NCI-H1436 treated with DMSO at 0.1 percent for 48 hours (cell line): ENCODE measurements around the gene C19orf81.
"Not testable (repeated sequence)": the region's sequence is repeated elsewhere in the genome, so short reads cannot be mapped to it uniquely, and the experiment has no call there.

Source experiments
- DNase-seq: peaks from one replicate; lab custom pipeline; 2025; lab: John Stamatoyannopoulos, UW

Gene C19orf81

GRCh38 chr19:50649433-50650391 lies at the start of gene C19orf81:
Gene C19orf81, plus strand, starts transcription at chr19:50649445. Its CDS starts 0 bp downstream, at chr19:50649445.
- no peak for DNase-seq

- DNase-seq = no peak
These were observed 47.7 kb upstream of the C19orf81 start for GRCh38 chr19:50601407-50602088.

- no peak for DNase-seq
These were observed 47.2 kb upstream of the C19orf81 start for GRCh38 chr19:50602089-50602422.

- DNase-seq = no peak
These were observed 46.7 kb upstream of the C19orf81 start for GRCh38 chr19:50602496-50602895.

GRCh38 chr19:50602935-50603334 lies 46.3 kb upstream of the C19orf81 start:
- DNase-seq = no peak

GRCh38 chr19:50604264-50605073 lies 44.8 kb upstream of the C19orf81 start:
- not testable (repeated sequence) for DNase-seq

GRCh38 chr19:50606059-50606836 lies 43.0 kb upstream of the C19orf81 start:
- DNase-seq = not testable (repeated sequence)

GRCh38 chr19:50607388-50607787 lies 41.9 kb upstream of the C19orf81 start:
- no peak for DNase-seq

- no peak for DNase-seq
These were observed 41.1 kb upstream of the C19orf81 start for GRCh38 chr19:50607874-50608785.

- not testable (repeated sequence) for DNase-seq
These were observed 36.5 kb upstream of the C19orf81 start for GRCh38 chr19:50612504-50613404.

- not testable (repeated sequence) for DNase-seq
These were observed 30.9 kb upstream of the C19orf81 start for GRCh38 chr19:50618379-50618778.

- not testable (repeated sequence) for DNase-seq
These were observed 30.1 kb upstream of the C19orf81 start for GRCh38 chr19:50619184-50619583.

GRCh38 chr19:50620394-50620906 lies 28.8 kb upstream of the C19orf81 start:
- DNase-seq = not testable (repeated sequence)

GRCh38 chr19:50624949-50625600 lies 24.2 kb upstream of the C19orf81 start:
- DNase-seq = no peak

- DNase-seq = no peak
These were observed 23.2 kb upstream of the C19orf81 start for GRCh38 chr19:50626011-50626410.

- no peak for DNase-seq
These were observed 22.4 kb upstream of the C19orf81 start for GRCh38 chr19:50626795-50627194.

- no peak for DNase-seq
These were observed 21.1 kb upstream of the C19orf81 start for GRCh38 chr19:50628146-50628545.

- DNase-seq = no peak
These were observed 20.7 kb upstream of the C19orf81 start for GRCh38 chr19:50628551-50628950.

GRCh38 chr19:50629194-50629593 lies 20.1 kb upstream of the C19orf81 start:
- no peak for DNase-seq
